MCF 10A (cell line): Measurements from ENCODE around the gene NDN. TPM values are rescaled to one million over a fixed set of nuclear protein-coding genes. Genes with fewer than 3 reads are reported as not detected.

ENCODE experiments used
- BruUV-seq: library from RNA; stranded (reverse); fragments of 400-500 nt; replicated peaks from 2 replicates; lab custom pipeline; 2021; lab: Mats Ljungman, UMichigan
- CTCF ChIA-PET: fragments of 300-600 bp; sonication (Branson Sonifier 250); formaldehyde crosslinking; extraction: SDS; loops from one replicate; lab custom pipeline; 2021; ENCODE audit warnings: antibody characterized with exemption, inconsistent platforms; lab: Yijun Ruan, JAX
- POLR2A ChIA-PET: fragments of 300-600, 350-650 bp; sonication (Branson Sonifier 250); formaldehyde crosslinking; extraction: SDS; loops from one replicate; lab custom pipeline; 2020; ENCODE audit warnings: antibody characterized with exemption, inconsistent platforms; lab: Yijun Ruan, JAX
- DNase-seq: peaks from one replicate; pipeline ENCODE4 v3.0.0-alpha.2; 2018; ENCODE audit not compliant: unreplicated experiment
- H3K27ac Mint-ChIP-seq: one replicate; pipeline ENCODE4 v1.8.0; 2022; ENCODE audit warnings: mild to moderate bottlenecking, low read depth, mixed read lengths; ENCODE audit not compliant: unreplicated experiment
- H3K27me3 Mint-ChIP-seq: one replicate; pipeline ENCODE4 v1.8.0; 2022; ENCODE audit warnings: mixed read lengths; ENCODE audit not compliant: insufficient read depth, unreplicated experiment
- H3K36me3 Mint-ChIP-seq: one replicate; pipeline ENCODE4 v1.8.0; 2022; ENCODE audit warnings: mild to moderate bottlenecking, moderate library complexity, mixed read lengths; ENCODE audit not compliant: insufficient read depth, unreplicated experiment
- H3K4me1 Mint-ChIP-seq: one replicate; pipeline ENCODE4 v1.8.0; 2022; ENCODE audit warnings: mixed read lengths; ENCODE audit not compliant: insufficient read depth, unreplicated experiment
- H3K4me3 Mint-ChIP-seq: one replicate; pipeline ENCODE4 v1.8.0; 2022; ENCODE audit warnings: mild to moderate bottlenecking, moderate library complexity, mixed read lengths; ENCODE audit not compliant: unreplicated experiment
- H3K9me3 Mint-ChIP-seq: one replicate; pipeline ENCODE4 v1.8.0; 2022; ENCODE audit warnings: mixed read lengths; ENCODE audit not compliant: unreplicated experiment
- intact Hi-C: fragments of 100-400 bp; cut with micrococcal nuclease; formaldehyde crosslinking; loops from 2 replicates; pipeline ENCODE4 v1.14.1; 2022
- total RNA-seq: library from RNA; stranded (reverse); gene quantifications from 2 replicates; pipeline ENCODE4 v1.2.3, GENCODE V29; 2022
- TF ChIP-seq, protein P1 (sequence below): fragments of 200-600 bp; IDR thresholded peaks from one replicate; pipeline ENCODE4 v1.8.0; 2022; ENCODE audit warnings: antibody characterized with exemption, mild to moderate bottlenecking; ENCODE audit not compliant: unreplicated experiment

The NDN gene
- total RNA-seq, 1 experiment from 2014 or later = not detected

GRCh38 chr15:23690015-23690414 lies 2.9 kb upstream of the NDN start:
- no peak overlapping the region for H3K27ac Mint-ChIP-seq
- no peak for DNase-seq
- no peaks in the 10 kb centered on the region for H3K27me3 Mint-ChIP-seq
- intact Hi-C loops = no loop called here
- H3K4me3 Mint-ChIP-seq = no peak overlapping the region
- H3K9me3 Mint-ChIP-seq = peaks cover 21% of the 10 kb centered on the region
- no peaks in the 10 kb centered on the region for H3K36me3 Mint-ChIP-seq
- BruUV-seq = no TSS peak
- TF ChIP-seq, protein P1, sequence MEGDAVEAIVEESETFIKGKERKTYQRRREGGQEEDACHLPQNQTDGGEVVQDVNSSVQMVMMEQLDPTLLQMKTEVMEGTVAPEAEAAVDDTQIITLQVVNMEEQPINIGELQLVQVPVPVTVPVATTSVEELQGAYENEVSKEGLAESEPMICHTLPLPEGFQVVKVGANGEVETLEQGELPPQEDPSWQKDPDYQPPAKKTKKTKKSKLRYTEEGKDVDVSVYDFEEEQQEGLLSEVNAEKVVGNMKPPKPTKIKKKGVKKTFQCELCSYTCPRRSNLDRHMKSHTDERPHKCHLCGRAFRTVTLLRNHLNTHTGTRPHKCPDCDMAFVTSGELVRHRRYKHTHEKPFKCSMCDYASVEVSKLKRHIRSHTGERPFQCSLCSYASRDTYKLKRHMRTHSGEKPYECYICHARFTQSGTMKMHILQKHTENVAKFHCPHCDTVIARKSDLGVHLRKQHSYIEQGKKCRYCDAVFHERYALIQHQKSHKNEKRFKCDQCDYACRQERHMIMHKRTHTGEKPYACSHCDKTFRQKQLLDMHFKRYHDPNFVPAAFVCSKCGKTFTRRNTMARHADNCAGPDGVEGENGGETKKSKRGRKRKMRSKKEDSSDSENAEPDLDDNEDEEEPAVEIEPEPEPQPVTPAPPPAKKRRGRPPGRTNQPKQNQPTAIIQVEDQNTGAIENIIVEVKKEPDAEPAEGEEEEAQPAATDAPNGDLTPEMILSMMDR = no peak
- H3K4me1 Mint-ChIP-seq = no peaks in the 10 kb centered on the region
- CTCF ChIA-PET = no interaction called here
- POLR2A ChIA-PET = no interaction called here

- Mint-ChIP-seq H3K27me3 (no peaks in the 10 kb centered on the region), H3K9me3 (peaks cover 9% of the 10 kb centered on the region), H3K4me1 (no peaks in the 10 kb centered on the region), H3K27ac (no peak overlapping the region), H3K4me3 (no peak overlapping the region), H3K36me3 (no peaks in the 10 kb centered on the region)
- intact Hi-C loops = no loop called here
- POLR2A ChIA-PET = no interaction called here
- BruUV-seq = no TSS peak
- TF ChIP-seq, protein P1 = no peak
- DNase-seq = no peak
- CTCF ChIA-PET = interaction anchor here (1.1 kb wide), 1 partner anchor 104 kb away, joined by 3 read pairs; no protein-coding TSS in a partner anchor
These were observed 501 bp downstream of the NDN start for GRCh38 chr15:23686466-23687142.

- Mint-ChIP-seq H3K27ac (no peak overlapping the region), H3K9me3 (no peaks in the 10 kb centered on the region), H3K4me1 (no peaks in the 10 kb centered on the region), H3K4me3 (no peak overlapping the region), H3K27me3 (no peaks in the 10 kb centered on the region), H3K36me3 (peaks cover 4% of the 10 kb centered on the region)
- BruUV-seq = no TSS peak
- ChIA-PET CTCF (interaction anchor here (0.5 to 0.7 kb wide), 3 partner anchors 28 to 160 kb away, joined by 3 read pairs; no protein-coding TSS in a partner anchor), POLR2A (interaction anchor here (0.7 kb wide), 1 partner anchor 50 kb away, joined by 3 read pairs; no protein-coding TSS in a partner anchor)
- no peak for DNase-seq
- intact Hi-C loops = no loop called here
- TF ChIP-seq, protein P1 = no peak
These were observed 15.6 kb downstream of the NDN start for GRCh38 chr15:23671481-23671880.

GRCh38 chr15:23670970-23671369 lies 16.1 kb downstream of the NDN start:
- Mint-ChIP-seq H3K27ac (no peak overlapping the region), H3K4me1 (no peaks in the 10 kb centered on the region), H3K4me3 (no peak overlapping the region), H3K27me3 (no peaks in the 10 kb centered on the region), H3K36me3 (peaks cover 7% of the 10 kb centered on the region), H3K9me3 (no peaks in the 10 kb centered on the region)
- DNase-seq = no peak
- intact Hi-C loops = no loop called here
- BruUV-seq = no TSS peak
- POLR2A ChIA-PET = no interaction called here
- TF ChIP-seq, protein P1 = no peak
- CTCF ChIA-PET = interaction anchor here (0.5 to 0.7 kb wide), 2 partner anchors 27 to 160 kb away, joined by 3 read pairs; no protein-coding TSS in a partner anchor
